Keratinocyte (primary cell): ENCODE data around the gene MSRB2. TPM values are rescaled to one million over a fixed set of nuclear protein-coding genes. Genes with fewer than 3 reads are reported as not detected.

Experiments
- DNase-seq: peaks from one replicate; pipeline ENCODE4 v3.0.0-alpha.2; 2011; ENCODE audit warnings: low read depth, missing footprints, low spot score
- FAIRE-seq: peaks from 2 replicates; lab custom pipeline; 2011; peaks lifted over from hg19 to GRCh38; lab: Jason Lieb, UNC
- H2AFZ ChIP-seq: 2 replicates; pipeline ENCODE4 v1.6.0; 2012; ENCODE audit warnings: low read length, control low read depth, inconsistent platforms; ENCODE audit not compliant: control insufficient read depth
- H3K27ac ChIP-seq: 2 replicates; pipeline ENCODE4 v1.5.1; 2011; ENCODE audit warnings: low read length; ENCODE audit not compliant: control insufficient read depth, insufficient read depth
- H3K27me3 ChIP-seq: 3 replicates; pipeline ENCODE4 v1.6.0; 2011; ENCODE audit warnings: low read length; ENCODE audit not compliant: control insufficient read depth, insufficient read depth; ENCODE audit errors: extremely low read depth
- H3K36me3 ChIP-seq, 2 experiments: 2 replicates in 1 of 2; 3 replicates in 1 of 2; pipeline ENCODE4 v1.5.1; 2011; ENCODE audit warnings: low read length in 2 of 2, mild to moderate bottlenecking in 1 of 2; ENCODE audit not compliant: control insufficient read depth in 2 of 2, insufficient read depth in 2 of 2; ENCODE audit errors: extremely low read depth in 1 of 2
- H3K4me1 ChIP-seq: 3 replicates; pipeline ENCODE4 v1.5.1; 2011; ENCODE audit warnings: low read length; ENCODE audit not compliant: control insufficient read depth, insufficient read depth; ENCODE audit errors: extremely low read depth
- H3K4me2 ChIP-seq: 3 replicates; pipeline ENCODE4 v1.6.0; 2011; ENCODE audit warnings: low read depth, low read length; ENCODE audit not compliant: control insufficient read depth, insufficient read depth; ENCODE audit errors: extremely low read depth
- H3K4me3 ChIP-seq, 3 experiments: fragments of 200-600 bp in 1 of 3; sonication (generic) in 1 of 3; 2 replicates in 2 of 3; 3 replicates in 1 of 3; pipeline ENCODE4 v1.5.1; 2011 to 2016; ENCODE audit warnings: low read length in 3 of 3, mild to moderate bottlenecking in 3 of 3, control low read depth in 2 of 3, inconsistent platforms in 1 of 3, low read depth in 1 of 3, mixed read lengths in 1 of 3, mixed run types in 1 of 3, moderate library complexity in 1 of 3; ENCODE audit not compliant: control insufficient read depth in 2 of 3, insufficient read depth in 2 of 3; ENCODE audit errors: extremely low read depth in 1 of 3
- H3K79me2 ChIP-seq: 2 replicates; pipeline ENCODE4 v1.6.0; 2012; ENCODE audit warnings: low read length; ENCODE audit not compliant: control insufficient read depth, insufficient read depth
- H3K9ac ChIP-seq: 3 replicates; pipeline ENCODE4 v1.6.0; 2011; ENCODE audit warnings: low read length; ENCODE audit not compliant: control insufficient read depth, insufficient read depth; ENCODE audit errors: extremely low read depth
- H3K9me1 ChIP-seq: 3 replicates; pipeline ENCODE4 v1.6.0; 2011; ENCODE audit warnings: low read length; ENCODE audit not compliant: control insufficient read depth, insufficient read depth; ENCODE audit errors: extremely low read depth
- H3K9me3 ChIP-seq: 2 replicates; pipeline ENCODE4 v1.5.1; 2012; ENCODE audit warnings: low read depth, low read length; ENCODE audit not compliant: control insufficient read depth
- H4K20me1 ChIP-seq: 3 replicates; pipeline ENCODE4 v1.6.0; 2011; ENCODE audit warnings: low read length; ENCODE audit not compliant: control insufficient read depth, insufficient read depth; ENCODE audit errors: extremely low read depth
- CTCF ChIP-seq, 3 experiments: IDR thresholded peaks in 1 of 3; conservative IDR thresholded peaks in 1 of 3; optimal IDR thresholded peaks in 1 of 3; 2 replicates in 2 of 3; 3 replicates in 1 of 3; pipeline versions ENCODE3 to v1.5.1; 2011; ENCODE audit warnings: low read length in 3 of 3, mild to moderate bottlenecking in 3 of 3, moderate library complexity in 2 of 3, control low read depth in 1 of 3, inconsistent platforms in 1 of 3; ENCODE audit not compliant: insufficient read depth in 2 of 3; ENCODE audit errors: extremely low read depth in 1 of 3
- EZH2 ChIP-seq: IDR thresholded peaks from one replicate; pipeline ENCODE4 v1.6.1; 2012; ENCODE audit warnings: inconsistent platforms, mild to moderate bottlenecking, low read length, moderate library complexity
- dilution Hi-C: fragments of 300-500 bp; cut with MboI; formaldehyde crosslinking; loops from one replicate; pipeline ENCODE4 v1.7.0; 2020; ENCODE audit warnings: low sequenced_read_pairs; ENCODE audit not compliant: extremely low pct_ligation_motif_present
- polyA plus RNA-seq, 5 experiments: library from polyadenylated mRNA; depleted of rRNA in 3 of 5; stranded (reverse) in 3 of 5; stranded (forward) in 1 of 5; unstranded in 1 of 5; fragments of >200 nt; gene quantifications; 1 replicate in 1 of 5; 2 replicates in 3 of 5; 3 replicates in 1 of 5; pipeline versions ENCODE4 v1.2.1 to v1.2.3, GENCODE V29; 2011 to 2012; ENCODE audit warnings: missing spikeins in 2 of 5, low read depth in 1 of 5, low replicate concordance in 1 of 5

MSRB2 gene
- polyA plus RNA-seq, 1 donor (not counting 4 experiments of a cell fraction or from before 2014, with no cell fraction given): 27.6 TPM

GRCh38 chr10:23120001-23120934 lies 24.9 kb downstream of the MSRB2 start:
- Histone ChIP-seq H3K9me3 (no peaks in the 10 kb centered on the region), H4K20me1 (no peaks in the 10 kb centered on the region), H3K79me2 (no peaks in the 10 kb centered on the region), H3K36me3 (peaks cover 0 to 12% of the 10 kb centered on the region in 2 experiments), H3K4me3 (no peak overlapping the region), H3K9ac (no peak overlapping the region), H3K27me3 (no peaks in the 10 kb centered on the region), H2AFZ (no peak overlapping the region), H3K27ac (no peak overlapping the region), H3K9me1 (no peaks in the 10 kb centered on the region), H3K4me2 (no peak overlapping the region), H3K4me1 (no peaks in the 10 kb centered on the region)
- TF ChIP-seq EZH2: no peak
- TF ChIP-seq CTCF (optimal IDR thresholded peaks at IDR 0.05 in 1 of 3, IDR thresholded peaks at IDR 0.05 in 1 of 3, conservative IDR thresholded peaks at IDR 0.05 in 1 of 3; ENCODE audit: extremely low read depth in 1 of 3, insufficient read depth in 2 of 3, low read length in 3 of 3): no peak
- FAIRE-seq: no peak
- dilution Hi-C loops: no loop called here
- no peak for DNase-seq

GRCh38 chr10:23121135-23121534 lies 25.8 kb downstream of the MSRB2 start:
- TF ChIP-seq EZH2 (no peak), CTCF (optimal IDR thresholded peaks at IDR 0.05 in 1 of 3, IDR thresholded peaks at IDR 0.05 in 1 of 3, conservative IDR thresholded peaks at IDR 0.05 in 1 of 3; ENCODE audit: extremely low read depth in 1 of 3, insufficient read depth in 2 of 3, low read length in 3 of 3) (no peak)
- FAIRE-seq: no peak

More at GRCh38 chr10:23121135-23121534, 25.8 kb downstream of the MSRB2 start:
- Histone ChIP-seq H3K4me1 (no peaks in the 10 kb centered on the region), H3K9me1 (no peaks in the 10 kb centered on the region), H3K9me3 (no peaks in the 10 kb centered on the region), H2AFZ (no peak overlapping the region), H4K20me1 (no peaks in the 10 kb centered on the region), H3K36me3 (peaks cover 0 to 12% of the 10 kb centered on the region in 2 experiments), H3K27me3 (no peaks in the 10 kb centered on the region), H3K4me3 (no peak overlapping the region), H3K9ac (no peak overlapping the region), H3K4me2 (no peak overlapping the region), H3K27ac (no peak overlapping the region), H3K79me2 (no peaks in the 10 kb centered on the region)
- dilution Hi-C loops: no loop called here
- no peak for DNase-seq
